ENCODE results near the gene LRRK1. TPM values are rescaled to one million over a fixed set of nuclear protein-coding genes. Genes with fewer than 3 reads are reported as not detected.

LRRK1 gene
- total RNA-seq, 4 donors from 2014 or later, result 14.1 to 31.5 (median 16.8) TPM

GRCh38 chr15:101049282-101049681 is 130.1 kb downstream of the LRRK1 start:
- WGBS, 2 donors, result 80 to 94% methylated on average over 9 to 11 of the region's 11 CpGs
- TF ChIP-seq, protein P1, sequence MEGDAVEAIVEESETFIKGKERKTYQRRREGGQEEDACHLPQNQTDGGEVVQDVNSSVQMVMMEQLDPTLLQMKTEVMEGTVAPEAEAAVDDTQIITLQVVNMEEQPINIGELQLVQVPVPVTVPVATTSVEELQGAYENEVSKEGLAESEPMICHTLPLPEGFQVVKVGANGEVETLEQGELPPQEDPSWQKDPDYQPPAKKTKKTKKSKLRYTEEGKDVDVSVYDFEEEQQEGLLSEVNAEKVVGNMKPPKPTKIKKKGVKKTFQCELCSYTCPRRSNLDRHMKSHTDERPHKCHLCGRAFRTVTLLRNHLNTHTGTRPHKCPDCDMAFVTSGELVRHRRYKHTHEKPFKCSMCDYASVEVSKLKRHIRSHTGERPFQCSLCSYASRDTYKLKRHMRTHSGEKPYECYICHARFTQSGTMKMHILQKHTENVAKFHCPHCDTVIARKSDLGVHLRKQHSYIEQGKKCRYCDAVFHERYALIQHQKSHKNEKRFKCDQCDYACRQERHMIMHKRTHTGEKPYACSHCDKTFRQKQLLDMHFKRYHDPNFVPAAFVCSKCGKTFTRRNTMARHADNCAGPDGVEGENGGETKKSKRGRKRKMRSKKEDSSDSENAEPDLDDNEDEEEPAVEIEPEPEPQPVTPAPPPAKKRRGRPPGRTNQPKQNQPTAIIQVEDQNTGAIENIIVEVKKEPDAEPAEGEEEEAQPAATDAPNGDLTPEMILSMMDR (IDR thresholded peaks at IDR 0.05), result no peak
- no peak for TF ChIP-seq EP300 (IDR thresholded peaks at IDR 0.05)
- TF ChIP-seq POLR2A (IDR thresholded peaks at IDR 0.05), result no peak
- Histone ChIP-seq H3K36me3 (peaks cover 0 to 60% (median 6%) of the 10 kb centered on the region in 3 donors), H3K4me1 (peaks cover 0 to 55% (median 0%) of the 10 kb centered on the region in 4 donors), H3K4me3 (no peak overlapping the region), H3K27ac (no peak overlapping the region), H3K9me3 (no peaks in the 10 kb centered on the region), H3K27me3 (no peaks in the 10 kb centered on the region)
- DNase-seq (ENCODE audit: low spot score in 2 of 2), result no peak

- Histone ChIP-seq H3K36me3 (peaks cover 0 to 67% (median 12%) of the 10 kb centered on the region in 3 donors), H3K27ac (peak overlapping the region in 1 of 4 donors; percentile 54), H3K4me1 (peaks cover 0 to 49% (median 0%) of the 10 kb centered on the region in 4 donors), H3K9me3 (no peaks in the 10 kb centered on the region), H3K4me3 (no peak overlapping the region), H3K27me3 (no peaks in the 10 kb centered on the region)
- 66 to 69% methylated on average over 18 to 22 of the region's 22 CpGs for WGBS, 2 donors
- TF ChIP-seq, protein P1 (IDR thresholded peaks at IDR 0.05), result no peak
- TF ChIP-seq POLR2A (IDR thresholded peaks at IDR 0.05) (no peak), EP300 (IDR thresholded peaks at IDR 0.05) (no peak)
- DNase-seq (ENCODE audit: low spot score in 2 of 2), result no peak
These were observed 130.9 kb downstream of the LRRK1 start for GRCh38 chr15:101049856-101050622.

GRCh38 chr15:101050623-101051290 is 131.6 kb downstream of the LRRK1 start:
- Histone ChIP-seq H3K36me3 (peaks cover 0 to 72% (median 15%) of the 10 kb centered on the region in 3 donors), H3K4me1 (peaks cover 0 to 42% (median 0%) of the 10 kb centered on the region in 4 donors), H3K27ac (peak overlapping the region in 1 of 4 donors; percentile 54), H3K4me3 (no peak overlapping the region), H3K27me3 (no peaks in the 10 kb centered on the region), H3K9me3 (no peaks in the 10 kb centered on the region)
- no peak for TF ChIP-seq EP300 (IDR thresholded peaks at IDR 0.05)
- no peak for TF ChIP-seq POLR2A (IDR thresholded peaks at IDR 0.05)
- TF ChIP-seq, protein P1 (IDR thresholded peaks at IDR 0.05), result no peak
- DNase-seq (ENCODE audit: low spot score in 2 of 2), result no peak
- WGBS, 2 donors, result 82 to 86% methylated on average over 10 of the region's 10 CpGs

DNA sequence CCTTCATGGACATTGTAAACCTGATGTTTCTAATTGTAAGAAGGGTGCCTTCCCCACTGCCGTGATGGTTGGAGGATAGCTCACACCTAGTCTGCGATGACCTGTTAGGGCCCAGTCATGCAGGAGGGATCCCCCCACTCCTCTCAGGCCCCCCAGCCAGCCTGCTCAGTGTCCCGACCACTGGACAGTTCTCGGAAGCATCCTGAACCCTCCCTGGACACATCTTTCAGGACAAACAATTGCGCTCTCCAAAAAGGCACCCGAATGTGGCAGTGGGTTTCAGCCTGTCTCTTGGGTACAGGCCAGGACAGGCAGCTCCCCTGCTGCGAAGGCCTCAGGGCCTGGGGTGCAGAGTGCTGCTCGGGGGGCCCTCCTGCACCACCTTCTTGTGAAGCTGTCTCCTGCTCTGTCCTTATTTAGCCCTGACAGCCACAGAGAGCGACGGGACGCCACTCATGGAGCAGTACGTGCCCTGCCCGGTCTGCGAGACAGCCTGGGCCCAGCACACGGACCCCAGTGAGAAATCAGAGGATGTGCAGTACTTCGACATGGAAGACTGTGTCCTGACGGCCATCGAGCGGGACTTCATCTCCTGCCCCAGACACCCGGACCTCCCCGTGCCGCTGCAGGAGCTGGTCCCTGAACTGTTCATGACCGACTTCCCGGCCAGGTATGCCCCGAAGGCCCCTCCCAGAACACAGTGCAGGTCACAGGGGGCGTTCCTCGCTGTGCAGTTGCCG is 132.3 kb downstream of the LRRK1 start:
- Histone ChIP-seq H3K27ac (no peak overlapping the region), H3K4me1 (peaks cover 0 to 35% (median 0%) of the 10 kb centered on the region in 4 donors), H3K9me3 (no peaks in the 10 kb centered on the region), H3K4me3 (no peak overlapping the region), H3K27me3 (no peaks in the 10 kb centered on the region), H3K36me3 (peaks cover 0 to 73% (median 15%) of the 10 kb centered on the region in 3 donors)
- WGBS, 2 donors, result 90 to 94% methylated on average over 17 to 28 of the region's 28 CpGs
- DNase-seq (ENCODE audit: low spot score in 2 of 2), result no peak
- TF ChIP-seq, protein P1 (IDR thresholded peaks at IDR 0.05), result no peak
- TF ChIP-seq EP300 (IDR thresholded peaks at IDR 0.05) (no peak), POLR2A (IDR thresholded peaks at IDR 0.05) (no peak)
